A549 (cell line): Measurements from ENCODE around the gene E2F2.

ENCODE experiments used
- BCL3 ChIP-seq: fragments of >200 bp; sonication (Bioruptor Twin); formaldehyde crosslinking; IDR thresholded peaks from 3 replicates; pipeline ENCODE4 v1.6.1; 2016
- CHD2 ChIP-seq: fragments of 150-350 bp; IDR thresholded peaks from 2 replicates; pipeline ENCODE4 v1.6.1; 2014; ENCODE audit warnings: low read length; ENCODE audit not compliant: partially characterized antibody
- CTCF ChIP-seq: fragments of >200 bp; sonication (Bioruptor Twin); formaldehyde crosslinking; IDR thresholded peaks from 3 replicates; pipeline ENCODE4 v1.5.1; 2016
- EP300 ChIP-seq, 2 experiments: fragments of >200 bp; sonication (Bioruptor Twin); formaldehyde crosslinking; IDR thresholded peaks; 2 replicates in 1 of 2; 3 replicates in 1 of 2; pipeline ENCODE4 v1.6.1; 2016 to 2017
- HES2 ChIP-seq: fragments of >200 bp; sonication (Bioruptor Twin); formaldehyde crosslinking; IDR thresholded peaks from 2 replicates; pipeline ENCODE4 v1.6.1; 2016
- JUN ChIP-seq, 2 experiments: fragments of >200 bp; sonication (Bioruptor Twin); formaldehyde crosslinking; IDR thresholded peaks; 2 replicates in 1 of 2; 3 replicates in 1 of 2; pipeline ENCODE4 v1.6.1; 2016 to 2017
- MAFK ChIP-seq: fragments of 450-650 bp; IDR thresholded peaks from 2 replicates; pipeline ENCODE4 v1.6.1; 2014; ENCODE audit not compliant: partially characterized antibody
- MYC ChIP-seq: IDR thresholded peaks from 2 replicates; pipeline ENCODE4 v1.6.1; 2012; ENCODE audit warnings: mild to moderate bottlenecking, inconsistent platforms, low read length, improper control_type of control experiment, borderline replicate concordance
- NFE2L2 ChIP-seq: fragments of 150-350 bp; conservative IDR thresholded peaks from 2 replicates; pipeline ENCODE4 v1.6.1; 2014; ENCODE audit warnings: low read length
- POLR2A ChIP-seq: IDR thresholded peaks from 2 replicates; pipeline ENCODE4 v1.6.1; 2012; ENCODE audit warnings: mild to moderate bottlenecking, low read length
- RFX5 ChIP-seq: fragments of 450-650 bp; IDR thresholded peaks from 2 replicates; pipeline ENCODE4 v1.7.1; 2014; ENCODE audit warnings: antibody characterized with exemption, mild to moderate bottlenecking, moderate library complexity
- RNF2 ChIP-seq: fragments of 200-600 bp; sonication (generic); IDR thresholded peaks from 2 replicates; pipeline ENCODE4 v1.6.1; 2016; ENCODE audit warnings: low read depth, mild to moderate bottlenecking, antibody characterized with exemption, moderate library complexity, borderline replicate concordance
- USF2 ChIP-seq: fragments of 450-650 bp; IDR thresholded peaks from 2 replicates; pipeline ENCODE4 v1.6.1; 2014; ENCODE audit warnings: antibody characterized with exemption

- TF ChIP-seq EP300 (IDR thresholded peaks at IDR 0.05) (no peak), CTCF (no peak), JUN (IDR thresholded peaks at IDR 0.05) (no peak), NFE2L2 (no peak), USF2 (no peak), CHD2 (no peak), RNF2 (no peak), HES2 (no peak), MYC (no peak), RFX5 (no peak), BCL3 (no peak), POLR2A (no peak), MAFK (no peak)
These were observed 14.8 kb upstream of the E2F2 start for GRCh38 chr1:23545851-23546250.
